ENCODE data around the gene CERCAM. TPM values are rescaled to one million over a fixed set of nuclear protein-coding genes. Genes with fewer than 3 reads are reported as not detected.

The CERCAM gene, protein sequence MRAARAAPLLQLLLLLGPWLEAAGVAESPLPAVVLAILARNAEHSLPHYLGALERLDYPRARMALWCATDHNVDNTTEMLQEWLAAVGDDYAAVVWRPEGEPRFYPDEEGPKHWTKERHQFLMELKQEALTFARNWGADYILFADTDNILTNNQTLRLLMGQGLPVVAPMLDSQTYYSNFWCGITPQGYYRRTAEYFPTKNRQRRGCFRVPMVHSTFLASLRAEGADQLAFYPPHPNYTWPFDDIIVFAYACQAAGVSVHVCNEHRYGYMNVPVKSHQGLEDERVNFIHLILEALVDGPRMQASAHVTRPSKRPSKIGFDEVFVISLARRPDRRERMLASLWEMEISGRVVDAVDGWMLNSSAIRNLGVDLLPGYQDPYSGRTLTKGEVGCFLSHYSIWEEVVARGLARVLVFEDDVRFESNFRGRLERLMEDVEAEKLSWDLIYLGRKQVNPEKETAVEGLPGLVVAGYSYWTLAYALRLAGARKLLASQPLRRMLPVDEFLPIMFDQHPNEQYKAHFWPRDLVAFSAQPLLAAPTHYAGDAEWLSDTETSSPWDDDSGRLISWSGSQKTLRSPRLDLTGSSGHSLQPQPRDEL
- total RNA-seq (10 to 100 TPM in 4 of 5 donors, 1 to 10 TPM in 1; 5.5 to 22.8 (median 13.9) TPM), polyA plus RNA-seq (10 to 100 TPM in 2 of 3 donors, 1 to 10 TPM in 1; 6.3 to 12.1 (median 10.6) TPM)
- long read RNA-seq, donor 1, partial matches to known transcripts = 0 of 3 reads
- long read RNA-seq, donor 1, other reads (novel, unspliced or antisense) = 0 of 3 reads
- long read RNA-seq, donor 2, transcript CERCAM-201 (13 exons, 2,685 nt) = major isoform, 5 of 5 reads
- long read RNA-seq, donor 2, partial matches to known transcripts = 0 of 5 reads
- long read RNA-seq, donor 2, other reads (novel, unspliced or antisense) = 0 of 5 reads
- long read RNA-seq, donor 3, partial matches to known transcripts = 0 of 1 reads
- long read RNA-seq, donor 3, other reads (novel, unspliced or antisense) = 0 of 1 reads
- long read RNA-seq, donor 4 = 0 reads
- long read RNA-seq, donor 5, transcript CERCAM-201 (13 exons, 2,685 nt) = major isoform, 5 of 5 reads
- long read RNA-seq, donor 5, partial matches to known transcripts = 0 of 5 reads
- long read RNA-seq, donor 5, other reads (novel, unspliced or antisense) = 0 of 5 reads
- long read RNA-seq, donor 6, full-length matches to known transcripts = 14 of 14 reads
- long read RNA-seq, donor 6, partial matches to known transcripts = 0 of 14 reads
- long read RNA-seq, donor 6, other reads (novel, unspliced or antisense) = 0 of 14 reads
- long read RNA-seq, donor 7, transcript CERCAM-201 (13 exons, 2,685 nt) = major isoform, 7 of 18 reads
- long read RNA-seq, donor 7, partial matches to known transcripts = 11 of 18 reads
- long read RNA-seq, donor 7, other reads (novel, unspliced or antisense) = 0 of 18 reads
- long read RNA-seq, donor 8, transcript CERCAM-201 (13 exons, 2,685 nt) = major isoform, 7 of 8 reads
- long read RNA-seq, donor 8, partial matches to known transcripts = 0 of 8 reads
- long read RNA-seq, donor 8, other reads (novel, unspliced or antisense) = 0 of 8 reads
- long read RNA-seq, donor 9, partial matches to known transcripts = 0 of 3 reads
- long read RNA-seq, donor 9, other reads (novel, unspliced or antisense) = 0 of 3 reads
- long read RNA-seq, donor 10 = 0 reads

DNA sequence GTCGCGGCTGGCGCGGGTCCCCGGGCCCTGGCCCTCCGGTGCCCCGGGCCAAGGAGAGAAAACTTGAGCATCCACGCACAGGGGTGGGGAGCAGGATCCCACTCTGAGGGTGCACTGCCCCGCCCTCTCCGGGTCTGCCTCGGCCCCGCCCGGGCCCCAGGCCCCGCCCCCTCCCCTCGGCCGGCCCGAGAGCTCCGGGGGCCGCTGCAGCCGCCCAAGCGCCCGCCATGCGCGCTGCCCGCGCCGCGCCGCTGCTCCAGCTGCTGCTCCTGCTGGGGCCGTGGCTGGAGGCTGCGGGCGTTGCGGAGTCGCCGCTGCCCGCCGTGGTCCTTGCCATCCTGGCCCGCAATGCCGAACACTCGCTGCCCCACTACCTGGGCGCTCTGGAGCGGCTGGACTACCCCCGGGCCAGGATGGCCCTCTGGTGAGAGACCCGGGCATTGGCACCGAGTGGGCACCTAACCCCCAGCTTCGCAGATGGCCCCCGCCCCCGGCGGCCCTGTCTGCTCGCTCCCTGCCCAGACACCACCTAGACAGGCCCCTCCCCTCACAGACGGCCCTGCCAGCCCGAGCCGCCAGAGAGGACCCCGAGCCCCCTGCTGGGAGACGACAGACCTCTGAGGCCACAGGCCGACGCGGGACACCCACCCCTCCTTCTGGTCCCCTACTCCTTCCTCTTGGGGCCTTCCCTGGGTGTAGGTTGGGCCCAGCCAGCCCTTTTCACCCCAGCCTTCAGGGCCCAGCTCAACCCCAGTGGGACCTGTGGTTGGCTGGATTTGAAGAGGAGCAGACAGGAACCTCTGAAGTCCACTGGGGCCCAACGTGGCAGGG lies at the start of gene CERCAM:
Gene CERCAM, plus strand, starts transcription at position 207 of the 831 bp plus-strand sequence. Its CDS starts 21 bp downstream, at position 228.
- Histone ChIP-seq H3K36me3 (peaks cover 0 to 18% (median 0%) of the 10 kb centered on the region in 4 donors), H3K4me3 (peak within 1 kb of the TSS; percentile 92 to 98 (median 95)), H3K4me1 (peaks cover 13 to 32% (median 29%) of the 10 kb centered on the region in 4 donors), H3K27ac (peak within 1 kb of the TSS; percentile 67 to 82 (median 72)), H3K9me3 (no peaks in the 10 kb centered on the region), H3K27me3 (peaks cover 0 to 40% (median 16%) of the 10 kb centered on the region in 3 donors)
- intact Hi-C loops (cut with DNase I; ENCODE audit: low total_unique reads) = no loop called here
- DNase-seq = peak; percentile 55 to 87
- WGBS, 5 donors = 0 to 3% (median 1%) methylated on average over 6 to 59 of the region's 59 CpGs
- TF ChIP-seq EP300 (IDR thresholded peaks at IDR 0.05) (no peak), POLR2A (IDR thresholded peaks at IDR 0.05) (no peak), POLR2AphosphoS5 (IDR thresholded peaks at IDR 0.05) (no peak)
- TF ChIP-seq, protein P1, sequence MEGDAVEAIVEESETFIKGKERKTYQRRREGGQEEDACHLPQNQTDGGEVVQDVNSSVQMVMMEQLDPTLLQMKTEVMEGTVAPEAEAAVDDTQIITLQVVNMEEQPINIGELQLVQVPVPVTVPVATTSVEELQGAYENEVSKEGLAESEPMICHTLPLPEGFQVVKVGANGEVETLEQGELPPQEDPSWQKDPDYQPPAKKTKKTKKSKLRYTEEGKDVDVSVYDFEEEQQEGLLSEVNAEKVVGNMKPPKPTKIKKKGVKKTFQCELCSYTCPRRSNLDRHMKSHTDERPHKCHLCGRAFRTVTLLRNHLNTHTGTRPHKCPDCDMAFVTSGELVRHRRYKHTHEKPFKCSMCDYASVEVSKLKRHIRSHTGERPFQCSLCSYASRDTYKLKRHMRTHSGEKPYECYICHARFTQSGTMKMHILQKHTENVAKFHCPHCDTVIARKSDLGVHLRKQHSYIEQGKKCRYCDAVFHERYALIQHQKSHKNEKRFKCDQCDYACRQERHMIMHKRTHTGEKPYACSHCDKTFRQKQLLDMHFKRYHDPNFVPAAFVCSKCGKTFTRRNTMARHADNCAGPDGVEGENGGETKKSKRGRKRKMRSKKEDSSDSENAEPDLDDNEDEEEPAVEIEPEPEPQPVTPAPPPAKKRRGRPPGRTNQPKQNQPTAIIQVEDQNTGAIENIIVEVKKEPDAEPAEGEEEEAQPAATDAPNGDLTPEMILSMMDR (IDR thresholded peaks at IDR 0.05) = no peak

DNA sequence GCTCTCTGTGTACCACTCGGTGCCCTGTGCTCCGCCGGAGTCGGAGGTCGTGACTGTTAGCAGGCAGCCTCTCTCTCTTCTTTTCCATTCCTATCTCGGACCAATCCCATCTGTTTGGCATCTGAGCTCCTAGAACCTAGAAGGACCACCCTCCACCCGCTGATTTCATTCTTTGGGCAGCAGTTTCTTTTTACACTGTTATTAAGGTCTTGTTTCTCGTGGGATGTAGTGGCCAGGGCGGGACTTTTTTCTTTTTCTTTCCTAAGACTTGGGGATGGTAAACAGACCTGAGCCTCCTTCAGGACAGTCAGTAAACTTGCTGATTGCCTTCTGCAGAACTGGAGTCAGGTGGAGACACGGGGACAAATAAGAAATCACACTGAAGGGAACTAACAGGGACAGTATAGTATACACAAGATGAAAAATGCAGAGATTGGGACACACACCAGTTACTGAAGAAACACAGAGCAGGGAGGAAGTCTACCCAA lies 49.0 kb upstream of the CERCAM start:
- Histone ChIP-seq H3K4me1 (peaks cover 20 to 42% (median 32%) of the 10 kb centered on the region in 4 donors), H3K27me3 (no peaks in the 10 kb centered on the region), H3K9me3 (no peaks in the 10 kb centered on the region), H3K27ac (peak overlapping the region; percentile 59 to 95 (median 91)), H3K4me3 (peak overlapping the region; percentile 65 to 92 (median 78)), H3K36me3 (peaks cover 0 to 33% (median 28%) of the 10 kb centered on the region in 4 donors)
- intact Hi-C loops (cut with DNase I; ENCODE audit: low total_unique reads) = loop anchor here (10.0 kb wide), 1 partner anchor 123 kb away; no protein-coding TSS in a partner anchor
- DNase-seq = no peak
- TF ChIP-seq POLR2AphosphoS5 (IDR thresholded peaks at IDR 0.05) (no peak), POLR2A (IDR thresholded peaks at IDR 0.05) (no peak), EP300 (IDR thresholded peaks at IDR 0.05) (no peak)
- TF ChIP-seq, protein P1 (IDR thresholded peaks at IDR 0.05) = no peak
- WGBS, 5 donors = 0 to 1% (median 1%) methylated on average over 10 of the region's 10 CpGs

DNA sequence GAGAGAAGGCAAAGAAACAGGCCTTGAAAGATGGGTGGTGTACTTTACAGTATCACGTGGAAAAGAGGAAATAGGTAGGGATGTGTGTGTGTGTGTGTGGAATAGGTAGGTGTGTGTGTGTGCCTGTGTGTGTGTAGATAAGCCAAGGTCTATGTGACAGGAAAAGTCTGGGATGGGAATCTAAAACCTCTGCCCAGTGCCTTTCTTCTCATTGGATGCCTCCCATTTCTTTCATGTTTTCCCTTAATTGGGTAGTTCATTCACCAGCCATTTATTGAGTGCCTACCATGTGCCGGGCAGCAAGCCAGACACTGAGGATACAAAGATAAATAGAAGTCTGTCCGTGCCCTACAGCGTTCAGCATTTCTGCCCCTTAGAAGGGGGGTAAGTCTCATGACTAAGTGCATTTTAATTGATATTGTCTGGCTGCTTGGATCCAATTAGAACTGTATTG lies 48.4 kb upstream of the CERCAM start:
- peaks cover 20 to 42% (median 32%) of the 10 kb centered on the region in 4 donors for H3K4me1 ChIP-seq
- no peaks in the 10 kb centered on the region for H3K27me3 ChIP-seq
- peak overlapping the region; percentile 65 to 92 (median 78) for H3K4me3 ChIP-seq
- peak in 1 of 2 donors; percentile 49 for DNase-seq
- 17 to 33% (median 24%) methylated on average over 4 of the region's 4 CpGs for WGBS, 5 donors
- H3K9me3 ChIP-seq = no peaks in the 10 kb centered on the region
- intact Hi-C loops (cut with DNase I; ENCODE audit: low total_unique reads) = loop anchor here (10.0 kb wide), 1 partner anchor 123 kb away; no protein-coding TSS in a partner anchor
- H3K27ac ChIP-seq = peak overlapping the region in 4 of 5 donors; percentile 91 to 95 (median 92)
- peaks cover 0 to 35% (median 28%) of the 10 kb centered on the region in 4 donors for H3K36me3 ChIP-seq
- TF ChIP-seq, protein P1 (IDR thresholded peaks at IDR 0.05) = no peak
- no peak for TF ChIP-seq POLR2A (IDR thresholded peaks at IDR 0.05)

Measured in stomach (tissue), 19 donors.